Sigmoid colon (tissue), 4 donors: ENCODE measurements around the gene MTMR4.
A peak's percentile ranks its signal among the peaks of the same experiment; 100 is the strongest.

Source experiments
- CTCF ChIP-seq, 4 experiments: fragments of 450-650 bp in 3 of 4; fragments of 200-600 bp in 1 of 4; IDR thresholded peaks; one replicate each; pipeline ENCODE4 v1.5.1; 2016 to 2019; ENCODE audit warnings: antibody characterized with exemption in 4 of 4, mild to moderate bottlenecking in 3 of 4, moderate library complexity in 2 of 4
- EP300 ChIP-seq, 4 donors: sonication (generic); formaldehyde crosslinking; IDR thresholded peaks; one replicate each; pipeline ENCODE4 v1.6.1; 2017; ENCODE audit warnings: antibody characterized with exemption in 4 of 4
- POLR2A ChIP-seq, 2 donors: fragments of 450-650 bp; IDR thresholded peaks; one replicate each; pipeline ENCODE4 v1.6.1; 2016; ENCODE audit warnings: antibody characterized with exemption in 2 of 2, mild to moderate bottlenecking in 2 of 2, moderate library complexity in 2 of 2
- POLR2AphosphoS5 ChIP-seq, 4 donors: sonication (generic); formaldehyde crosslinking; IDR thresholded peaks; one replicate each; pipeline ENCODE4 v1.6.1; 2017; ENCODE audit warnings: antibody characterized with exemption in 4 of 4

DNA sequence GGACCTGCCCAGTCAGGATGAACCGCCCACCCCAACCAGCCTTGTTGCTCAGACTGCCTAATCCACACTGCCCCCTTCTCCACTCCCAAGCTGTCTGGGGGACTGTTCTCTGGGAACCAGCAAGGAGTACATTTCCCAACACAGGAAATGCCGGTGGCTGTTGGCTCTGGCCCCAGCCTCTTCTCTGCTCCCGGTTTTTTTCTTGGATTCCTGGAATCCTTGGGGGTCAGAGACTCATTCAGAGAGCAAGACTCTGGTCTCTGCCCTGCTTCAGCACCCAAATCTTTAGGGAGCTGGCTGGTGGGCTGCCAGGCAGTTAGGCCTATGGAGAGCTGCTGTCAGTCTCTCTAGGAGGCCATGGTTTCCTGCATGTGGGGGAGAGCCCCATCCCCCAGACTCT, 10.8 kb upstream of the MTMR4 start:
- TF ChIP-seq EP300 (IDR thresholded peaks at IDR 0.05) (peak in 1 of 4 donors; percentile 3), POLR2A (IDR thresholded peaks at IDR 0.05) (no peak), CTCF (IDR thresholded peaks at IDR 0.05) (no peak), POLR2AphosphoS5 (IDR thresholded peaks at IDR 0.05) (peak in 1 of 4 donors; percentile 19)
